Endothelial cell of umbilical vein (primary cell): ENCODE data around the gene RFC5. TPM values are rescaled to one million over a fixed set of nuclear protein-coding genes. Genes with fewer than 3 reads are reported as not detected.
"Not testable (repeated sequence)": the region's sequence is repeated elsewhere in the genome, so short reads cannot be mapped to it uniquely, and the experiment has no call there.

Experiments used
- BruUV-seq: library from RNA; stranded (reverse); fragments of 400-500 nt; replicated peaks from 2 replicates; lab custom pipeline; 2021; lab: Mats Ljungman, UMichigan
- CTCF ChIA-PET: fragments of 300-600, 350-600 bp; sonication (Branson Sonifier 250); formaldehyde crosslinking; loops from one replicate; lab custom pipeline; 2021; ENCODE audit warnings: antibody characterized with exemption, inconsistent platforms; lab: Charles Lee
- POLR2A ChIA-PET: fragments of 300-600, 350-600 bp; sonication (Branson Sonifier 250); formaldehyde crosslinking; loops from one replicate; lab custom pipeline; 2021; ENCODE audit warnings: antibody characterized with exemption, inconsistent platforms; lab: Charles Lee
- DNase-seq: peaks from one replicate; pipeline ENCODE4 v3.0.0-alpha.2; 2011; ENCODE audit warnings: low read depth, low spot score
- FAIRE-seq: peaks from 2 replicates; lab custom pipeline; 2011; peaks lifted over from hg19 to GRCh38; lab: Jason Lieb, UNC
- H2AFZ ChIP-seq: 2 replicates; pipeline ENCODE4 v1.6.0; 2012; ENCODE audit warnings: low read depth, low read length, control low read depth, inconsistent platforms
- H3K27ac ChIP-seq: 2 replicates; pipeline ENCODE4 v1.5.1; 2011; ENCODE audit warnings: low read depth, mild to moderate bottlenecking, control low read depth, low read length, moderate library complexity; ENCODE audit not compliant: insufficient read depth
- H3K27me3 ChIP-seq, 2 experiments: 2 replicates each; pipeline versions ENCODE4 v1.6.0 to v1.6.1; 2011; ENCODE audit warnings: low read length in 2 of 2, mixed read lengths in 1 of 2; ENCODE audit not compliant: control insufficient read depth in 2 of 2, insufficient read depth in 2 of 2
- H3K36me3 ChIP-seq, 2 experiments: 2 replicates in 1 of 2; 3 replicates in 1 of 2; pipeline ENCODE4 v1.5.1; 2011; ENCODE audit warnings: low read length in 2 of 2, mild to moderate bottlenecking in 1 of 2, moderate library complexity in 1 of 2; ENCODE audit not compliant: control insufficient read depth in 2 of 2, insufficient read depth in 2 of 2; ENCODE audit errors: extremely low read depth in 1 of 2
- H3K4me1 ChIP-seq: 3 replicates; pipeline ENCODE4 v1.5.1; 2011; ENCODE audit warnings: mild to moderate bottlenecking, low read length; ENCODE audit not compliant: control insufficient read depth, insufficient read depth; ENCODE audit errors: extremely low read depth
- H3K4me2 ChIP-seq: 2 replicates; pipeline ENCODE4 v1.6.1; 2011; ENCODE audit warnings: low read length, control low read depth, mixed read lengths; ENCODE audit not compliant: insufficient read depth
- H3K4me3 ChIP-seq, 3 experiments: fragments of 200-600 bp in 1 of 3; sonication (generic), shearing (Covaris generic) in 1 of 3; replicated peaks in 1 of 3; 2 replicates each; pipeline ENCODE4 v1.5.1; 2011 to 2016; ENCODE audit warnings: control low read depth in 3 of 3, low read length in 3 of 3, mild to moderate bottlenecking in 2 of 3, inconsistent platforms in 1 of 3, low read depth in 1 of 3, moderate library complexity in 1 of 3; ENCODE audit not compliant: insufficient read depth in 1 of 3
- H3K79me2 ChIP-seq: 2 replicates; pipeline ENCODE4 v1.6.0; 2012; ENCODE audit warnings: low read length, inconsistent platforms; ENCODE audit not compliant: control insufficient read depth, insufficient read depth
- H3K9ac ChIP-seq: replicated peaks from 2 replicates; pipeline ENCODE3; 2011; ENCODE audit warnings: low read length, control low read depth; ENCODE audit not compliant: insufficient read depth; ENCODE audit errors: extremely low read depth
- H3K9me1 ChIP-seq: replicated peaks from 3 replicates; pipeline ENCODE4 v1.6.0; 2011; ENCODE audit warnings: mild to moderate bottlenecking, low read length; ENCODE audit not compliant: control insufficient read depth, insufficient read depth; ENCODE audit errors: extremely low read depth
- H3K9me3 ChIP-seq: replicated peaks from 2 replicates; pipeline ENCODE4 v1.5.1; 2012; ENCODE audit warnings: low read length, inconsistent platforms; ENCODE audit not compliant: control insufficient read depth, insufficient read depth
- H4K20me1 ChIP-seq: replicated peaks from 2 replicates; pipeline ENCODE3; 2011; ENCODE audit warnings: mild to moderate bottlenecking, low read length; ENCODE audit not compliant: control insufficient read depth, insufficient read depth; ENCODE audit errors: extremely low read depth
- GATA2 ChIP-seq: IDR thresholded peaks from 2 replicates; pipeline ENCODE4 v1.7.0; 2011; ENCODE audit warnings: low read depth, mild to moderate bottlenecking, moderate library complexity, mixed read lengths, low read length; ENCODE audit not compliant: insufficient read length, insufficient read depth
- MAX ChIP-seq: IDR thresholded peaks from 2 replicates; pipeline ENCODE4 v1.6.1; 2011; ENCODE audit not compliant: insufficient read depth, insufficient read length
- POLR2A ChIP-seq: IDR thresholded peaks from 2 replicates; pipeline ENCODE4 v1.6.1; 2012; ENCODE audit warnings: low read depth, mild to moderate bottlenecking, control low read depth, low read length
- dilution Hi-C: fragments of 300-500 bp; cut with MboI; formaldehyde crosslinking; loops from one replicate; pipeline ENCODE4 v1.15.0; 2019; ENCODE audit warnings: low sequenced_read_pairs; ENCODE audit not compliant: extremely low pct_ligation_motif_present
- intact Hi-C: fragments of 100-400 bp; cut with micrococcal nuclease; formaldehyde crosslinking; loops from one replicate; pipeline ENCODE4 v1.10.0; 2022
- polyA plus RNA-seq, 4 experiments: library from polyadenylated mRNA; depleted of rRNA in 3 of 4; stranded (reverse) in 3 of 4; unstranded in 1 of 4; fragments of >200 nt; gene quantifications; 2 replicates each; pipeline versions ENCODE4 v1.2.1 to v1.2.3, GENCODE V29; 2011 to 2012; ENCODE audit warnings: missing spikeins in 1 of 4
- total RNA-seq: library from RNA; stranded (reverse); gene quantifications from 2 replicates; pipeline ENCODE4 v1.2.3, GENCODE V29; 2021
- TF ChIP-seq, protein P1 (sequence below), 2 donors: IDR thresholded peaks; 1 replicate in 1 of 2; 2 replicates in 1 of 2; pipeline ENCODE4 v1.5.1; 2011; ENCODE audit warnings: low read length in 2 of 2, mild to moderate bottlenecking in 2 of 2, moderate library complexity in 2 of 2, control low read depth in 1 of 2, inconsistent platforms in 1 of 2, low read depth in 1 of 2; ENCODE audit not compliant: insufficient read depth in 1 of 2; ENCODE audit errors: extremely low read depth in 1 of 2

RFC5 gene
- total and polyA plus RNA-seq, 2 donors (not counting 3 experiments of a cell fraction or from before 2014, with no cell fraction given), result 18.1 to 23.3 TPM

GRCh38 chr12:118070650-118071049, 54.1 kb downstream of the RFC5 start:
- Histone ChIP-seq H2AFZ (no peak overlapping the region), H3K79me2 (no peaks in the 10 kb centered on the region), H3K4me1 (no peaks in the 10 kb centered on the region), H3K27me3 (no peaks in the 10 kb centered on the region), H3K36me3 (peaks cover 0 to 7% of the 10 kb centered on the region in 2 experiments), H3K4me3 (no peak overlapping the region), H4K20me1 (no peaks in the 10 kb centered on the region), H3K4me2 (no peak overlapping the region), H3K9ac (no peak overlapping the region), H3K9me3 (no peaks in the 10 kb centered on the region), H3K9me1 (no peaks in the 10 kb centered on the region), H3K27ac (no peak overlapping the region)
- no peak for TF ChIP-seq POLR2A
- no peak for TF ChIP-seq GATA2
- TF ChIP-seq, protein P1, sequence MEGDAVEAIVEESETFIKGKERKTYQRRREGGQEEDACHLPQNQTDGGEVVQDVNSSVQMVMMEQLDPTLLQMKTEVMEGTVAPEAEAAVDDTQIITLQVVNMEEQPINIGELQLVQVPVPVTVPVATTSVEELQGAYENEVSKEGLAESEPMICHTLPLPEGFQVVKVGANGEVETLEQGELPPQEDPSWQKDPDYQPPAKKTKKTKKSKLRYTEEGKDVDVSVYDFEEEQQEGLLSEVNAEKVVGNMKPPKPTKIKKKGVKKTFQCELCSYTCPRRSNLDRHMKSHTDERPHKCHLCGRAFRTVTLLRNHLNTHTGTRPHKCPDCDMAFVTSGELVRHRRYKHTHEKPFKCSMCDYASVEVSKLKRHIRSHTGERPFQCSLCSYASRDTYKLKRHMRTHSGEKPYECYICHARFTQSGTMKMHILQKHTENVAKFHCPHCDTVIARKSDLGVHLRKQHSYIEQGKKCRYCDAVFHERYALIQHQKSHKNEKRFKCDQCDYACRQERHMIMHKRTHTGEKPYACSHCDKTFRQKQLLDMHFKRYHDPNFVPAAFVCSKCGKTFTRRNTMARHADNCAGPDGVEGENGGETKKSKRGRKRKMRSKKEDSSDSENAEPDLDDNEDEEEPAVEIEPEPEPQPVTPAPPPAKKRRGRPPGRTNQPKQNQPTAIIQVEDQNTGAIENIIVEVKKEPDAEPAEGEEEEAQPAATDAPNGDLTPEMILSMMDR (IDR thresholded peaks at IDR 0.05; ENCODE audit: extremely low read depth in 1 of 2, insufficient read depth in 1 of 2, low read depth in 1 of 2, low read length in 2 of 2), result no peak
- no peak for TF ChIP-seq MAX
- dilution Hi-C loops, result no loop called here
- BruUV-seq, result no TSS peak
- FAIRE-seq (no peak), DNase-seq (no peak)
- POLR2A ChIA-PET, result no interaction called here
- CTCF ChIA-PET, result interaction anchor here (1.0 kb wide), 1 partner anchor 38 kb away, joined by 3 read pairs; no protein-coding TSS in a partner anchor
- intact Hi-C loops, result no loop called here

DNA sequence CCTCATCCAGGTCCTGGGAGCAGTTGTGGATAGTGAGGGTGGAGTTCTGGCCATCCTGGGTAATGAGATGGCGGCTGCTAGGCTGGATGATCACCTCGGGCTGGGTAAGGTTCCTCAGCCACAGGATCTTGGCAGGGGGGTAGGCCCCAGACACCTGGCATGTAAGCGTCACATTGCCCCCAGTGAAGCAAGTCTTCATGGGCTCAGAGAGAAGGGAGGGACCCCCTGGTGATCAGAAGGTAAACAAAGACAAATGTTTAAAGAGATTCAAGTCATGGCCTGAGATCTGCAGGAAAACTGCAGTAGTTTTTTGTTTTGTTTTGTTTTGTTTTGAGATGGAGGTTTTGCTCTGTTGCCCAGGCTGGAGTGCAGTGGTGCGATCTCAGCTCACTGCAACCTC, 57.3 kb downstream of the RFC5 start:
- H3K4me1 ChIP-seq, result no peaks in the 10 kb centered on the region
- H4K20me1 ChIP-seq, result no peaks in the 10 kb centered on the region
- ChIA-PET POLR2A (no interaction called here), CTCF (no interaction called here)
- H3K9me3 ChIP-seq, result no peaks in the 10 kb centered on the region
- no peaks in the 10 kb centered on the region for H3K79me2 ChIP-seq
- DNase-seq (no peak), FAIRE-seq (no peak)
- dilution Hi-C loops, result no loop called here
- no peak overlapping the region for H3K4me2 ChIP-seq
- BruUV-seq, result no TSS peak
- H3K9ac ChIP-seq, result no peak overlapping the region
- no peaks in the 10 kb centered on the region for H3K9me1 ChIP-seq
- peaks cover 0 to 2% of the 10 kb centered on the region in 2 experiments for H3K36me3 ChIP-seq
- TF ChIP-seq MAX, result no peak
- TF ChIP-seq GATA2, result no peak
- intact Hi-C loops, result no loop called here
- no peak overlapping the region for H2AFZ ChIP-seq
- no peak overlapping the region for H3K27ac ChIP-seq
- H3K4me3 ChIP-seq, result no peak overlapping the region
- no peaks in the 10 kb centered on the region for H3K27me3 ChIP-seq

- H3K79me2 ChIP-seq, H3K4me3 ChIP-seq, POLR2A ChIA-PET, DNase-seq, H2AFZ ChIP-seq, FAIRE-seq, intact Hi-C loops, BruUV-seq, H3K4me2 ChIP-seq, H3K36me3 ChIP-seq, H4K20me1 ChIP-seq, H3K9me1 ChIP-seq, H3K9me3 ChIP-seq, H3K27me3 ChIP-seq, H3K4me1 ChIP-seq, H3K27ac ChIP-seq, dilution Hi-C loops, H3K9ac ChIP-seq: not testable (repeated sequence)
- CTCF ChIA-PET, result interaction anchor here (1.3 kb wide), 1 partner anchor 17 kb away, joined by 7 read pairs; no protein-coding TSS in a partner anchor
These were observed 65.0 kb downstream of the RFC5 start for GRCh38 chr12:118081521-118081920.
